Small intestine (tissue), 16 donors: ENCODE results near the gene TLCD4. TPM values are rescaled to one million over a fixed set of nuclear protein-coding genes. Genes with fewer than 3 reads are reported as not detected.

Experiments used
- DNase-seq, 2 donors: peaks; one replicate each; pipeline versions ENCODE4 v3.0.0 to v3.0.0-alpha.2; 2013
- FAIRE-seq: peaks from 2 replicates; lab custom pipeline; 2012; peaks lifted over from hg19 to GRCh38; lab: Jason Lieb, UNC
- H3K27ac ChIP-seq, 3 donors: one replicate each; pipeline ENCODE4 v1.5.1; 2013; ENCODE audit warnings: low read length in 2 of 3, mild to moderate bottlenecking in 2 of 3, control low read depth in 1 of 3, inconsistent platforms in 1 of 3, low read depth in 1 of 3, moderate library complexity in 1 of 3
- H3K27me3 ChIP-seq, 3 donors: one replicate each; pipeline ENCODE4 v1.6.1; 2013; ENCODE audit warnings: low read length in 3 of 3, inconsistent platforms in 1 of 3; ENCODE audit not compliant: control insufficient read depth in 3 of 3, insufficient read depth in 3 of 3
- H3K36me3 ChIP-seq, 3 donors: one replicate each; pipeline ENCODE4 v1.6.1; 2013; ENCODE audit warnings: low read length in 3 of 3, inconsistent platforms in 1 of 3, low read depth in 1 of 3, mild to moderate bottlenecking in 1 of 3, moderate library complexity in 1 of 3; ENCODE audit not compliant: control insufficient read depth in 3 of 3, insufficient read depth in 2 of 3
- H3K4me1 ChIP-seq, 3 donors: one replicate each; pipeline ENCODE4 v1.6.1; 2013; ENCODE audit warnings: low read length in 2 of 3, inconsistent platforms in 1 of 3, low read depth in 1 of 3, mild to moderate bottlenecking in 1 of 3, moderate library complexity in 1 of 3; ENCODE audit not compliant: control insufficient read depth in 3 of 3, insufficient read depth in 2 of 3
- H3K4me3 ChIP-seq, 3 donors: one replicate each; pipeline ENCODE4 v1.5.1; 2013; ENCODE audit warnings: low read length in 3 of 3, control low read depth in 1 of 3, inconsistent platforms in 1 of 3, low read depth in 1 of 3, mild to moderate bottlenecking in 1 of 3, moderate library complexity in 1 of 3
- H3K9me3 ChIP-seq, 2 donors: one replicate each; pipeline ENCODE4 v1.6.1; 2013; ENCODE audit warnings: low read depth in 1 of 2, low read length in 1 of 2; ENCODE audit not compliant: control insufficient read depth in 2 of 2, insufficient read depth in 1 of 2
- WGBS, 3 donors: extraction: QIAGEN DNeasy Blood & Tissue Kit; methylation state at CpG; one replicate each; pipeline ENCODE4 v1.1.7; 2013; 5-methylcytosine and 5-hydroxymethylcytosine counted together
- long read RNA-seq, 10 donors: transcript quantifications; one replicate each; lab custom pipeline, GENCODE V29; 2026
- polyA plus RNA-seq, 4 donors: library from polyadenylated mRNA; stranded (reverse) in 3 of 4; unstranded in 1 of 4; fragments of 200-250 nt in 3 of 4; fragments of 120-200 nt in 1 of 4; gene quantifications; one replicate each; pipeline versions ENCODE4 v1.2.1 to v1.2.3, GENCODE V29; 2013
- donor health status: healthy with polysubstance abuse.
- donor health status: control.
- donor health status: control.
- donor health status: Bipolar disorder and iron deficiency.
- donor health status: healthy.

Gene TLCD4, protein sequence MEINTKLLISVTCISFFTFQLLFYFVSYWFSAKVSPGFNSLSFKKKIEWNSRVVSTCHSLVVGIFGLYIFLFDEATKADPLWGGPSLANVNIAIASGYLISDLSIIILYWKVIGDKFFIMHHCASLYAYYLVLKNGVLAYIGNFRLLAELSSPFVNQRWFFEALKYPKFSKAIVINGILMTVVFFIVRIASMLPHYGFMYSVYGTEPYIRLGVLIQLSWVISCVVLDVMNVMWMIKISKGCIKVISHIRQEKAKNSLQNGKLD
- 10 to 100 TPM in 1 of 4 donors, 1 to 10 TPM in 3; 1.9 to 13.1 (median 3.9) TPM for polyA plus RNA-seq
- long read RNA-seq, donor 1: 0 reads
- long read RNA-seq, donor 2, full-length matches to known transcripts: 1 of 1 reads
- long read RNA-seq, donor 2, partial matches to known transcripts: 0 of 1 reads
- long read RNA-seq, donor 2, other reads (novel, unspliced or antisense): 0 of 1 reads
- long read RNA-seq, donor 3, full-length matches to known transcripts: 1 of 1 reads
- long read RNA-seq, donor 3, partial matches to known transcripts: 0 of 1 reads
- long read RNA-seq, donor 3, other reads (novel, unspliced or antisense): 0 of 1 reads
- long read RNA-seq, donor 4: 0 reads
- long read RNA-seq, donor 5: 0 reads
- long read RNA-seq, donor 6, full-length matches to known transcripts: 2 of 2 reads
- long read RNA-seq, donor 6, partial matches to known transcripts: 0 of 2 reads
- long read RNA-seq, donor 6, other reads (novel, unspliced or antisense): 0 of 2 reads
- long read RNA-seq, donor 7: 0 reads
- long read RNA-seq, donor 8, full-length matches to known transcripts: 1 of 1 reads
- long read RNA-seq, donor 8, partial matches to known transcripts: 0 of 1 reads
- long read RNA-seq, donor 8, other reads (novel, unspliced or antisense): 0 of 1 reads
- long read RNA-seq, donor 9, full-length matches to known transcripts: 1 of 1 reads
- long read RNA-seq, donor 9, partial matches to known transcripts: 0 of 1 reads
- long read RNA-seq, donor 9, other reads (novel, unspliced or antisense): 0 of 1 reads
- long read RNA-seq, donor 10, full-length matches to known transcripts: 7 of 7 reads
- long read RNA-seq, donor 10, partial matches to known transcripts: 0 of 7 reads
- long read RNA-seq, donor 10, other reads (novel, unspliced or antisense): 0 of 7 reads

DNA sequence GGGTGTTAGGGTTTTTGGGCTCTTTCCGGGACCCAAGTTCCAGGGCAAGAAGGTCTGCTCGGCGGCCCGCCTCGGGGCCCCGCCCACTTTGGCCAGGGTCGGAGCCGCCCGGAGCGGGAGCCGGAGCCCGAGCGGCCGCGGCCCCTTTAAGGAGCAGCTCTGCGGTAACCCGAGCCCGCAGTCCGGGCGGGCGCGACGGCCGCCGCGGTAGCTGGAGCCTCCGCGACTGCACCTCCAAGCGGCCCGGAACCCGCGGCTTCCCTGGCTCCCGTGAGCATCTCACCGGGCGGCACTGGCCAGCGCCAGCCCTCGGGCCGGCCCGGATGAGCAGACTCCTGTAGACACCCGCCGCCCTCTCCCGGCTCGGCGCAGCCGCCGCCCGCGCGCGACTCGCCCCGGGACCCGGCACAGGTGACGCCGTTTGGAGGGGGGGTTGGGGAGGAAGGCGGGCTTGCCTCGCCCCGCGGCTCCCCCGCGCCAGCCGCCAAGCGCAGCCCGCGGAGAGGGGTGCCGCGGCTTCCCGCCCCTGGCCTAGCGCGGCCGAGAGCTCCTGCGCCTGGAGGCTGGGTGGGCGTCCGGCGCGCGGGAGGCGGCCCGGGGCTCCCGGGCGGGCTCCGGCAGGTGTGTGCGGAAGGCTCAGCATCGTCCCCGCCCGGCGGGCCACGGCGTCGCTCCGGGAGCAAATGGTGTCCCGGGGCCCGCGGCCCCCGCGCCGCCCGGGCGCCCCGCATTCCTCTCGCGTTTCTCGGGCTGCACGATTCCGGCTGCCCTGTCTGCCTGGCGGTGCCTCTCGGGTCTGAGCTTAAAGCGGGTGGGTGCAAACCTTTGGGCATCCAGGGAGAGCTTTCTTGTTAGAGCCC lies at the start of gene TLCD4:
TSS of gene TLCD4 (plus strand) at position 149 of the 860 bp plus-strand sequence. CDS start 26,547 bp downstream, outside the sequence.
- H3K4me1 ChIP-seq: peaks cover 0 to 5% (median 3%) of the 10 kb centered on the region in 3 donors
- no peak for FAIRE-seq
- peak; percentile 63 to 85 for DNase-seq
- H3K4me3 ChIP-seq: peak within 1 kb of the TSS; percentile 61 to 78 (median 74)
- WGBS, 3 donors: 0 to 1% (median 1%) methylated on average over 70 to 108 of the region's 108 CpGs
- no peaks in the 10 kb centered on the region for H3K36me3 ChIP-seq
- no peaks in the 10 kb centered on the region for H3K9me3 ChIP-seq
- peak within 1 kb of the TSS; percentile 41 to 81 (median 70) for H3K27ac ChIP-seq
- H3K27me3 ChIP-seq: peaks cover 0 to 3% (median 0%) of the 10 kb centered on the region in 3 donors

GRCh38 chr1:95067568-95067967 lies 49.6 kb upstream of the TLCD4 start:
- peaks cover 2% of the 10 kb centered on the region in 3 donors for H3K36me3 ChIP-seq
- no peak overlapping the region for H3K27ac ChIP-seq
- FAIRE-seq: no peak
- H3K4me3 ChIP-seq: no peak overlapping the region
- H3K9me3 ChIP-seq: no peaks in the 10 kb centered on the region
- WGBS, 3 donors: 86 to 96% (median 92%) methylated on average over 5 of the region's 5 CpGs
- no peaks in the 10 kb centered on the region for H3K27me3 ChIP-seq
- H3K4me1 ChIP-seq: peaks cover 4 to 25% (median 8%) of the 10 kb centered on the region in 3 donors
- no peak for DNase-seq

GRCh38 chr1:95068956-95069709 lies 48.0 kb upstream of the TLCD4 start:
- peak; percentile 80 to 88 for DNase-seq
- Histone ChIP-seq H3K27me3 (no peaks in the 10 kb centered on the region), H3K4me3 (no peak overlapping the region), H3K9me3 (no peaks in the 10 kb centered on the region), H3K4me1 (peaks cover 4 to 25% (median 8%) of the 10 kb centered on the region in 3 donors), H3K36me3 (peaks cover 2% of the 10 kb centered on the region in 3 donors), H3K27ac (peak overlapping the region; percentile 51 to 89 (median 81))
- FAIRE-seq: no peak
- WGBS, 3 donors: 24 to 65% (median 51%) methylated on average over 6 of the region's 6 CpGs

DNA sequence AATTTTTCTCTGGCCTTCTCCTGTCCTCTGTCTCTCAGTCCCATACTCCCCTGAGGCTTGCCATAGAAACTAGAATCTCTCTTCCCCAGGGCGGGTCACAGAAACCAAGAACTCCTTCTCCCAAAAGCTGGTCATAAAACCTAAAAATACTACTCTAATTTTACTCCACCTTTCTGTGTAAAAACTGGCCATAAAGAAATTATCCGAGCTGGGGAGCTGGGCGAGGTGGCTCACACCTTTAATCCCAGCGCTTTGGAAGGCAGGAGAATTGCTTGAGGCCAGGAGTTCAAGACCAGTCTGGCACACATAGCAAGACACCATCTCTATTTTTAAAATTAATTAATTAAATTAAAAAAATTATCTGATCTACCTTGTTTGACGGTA lies 47.5 kb upstream of the TLCD4 start:
- Histone ChIP-seq H3K27me3 (no peaks in the 10 kb centered on the region), H3K36me3 (peaks cover 2% of the 10 kb centered on the region in 3 donors), H3K4me1 (peaks cover 4 to 25% (median 8%) of the 10 kb centered on the region in 3 donors), H3K9me3 (no peaks in the 10 kb centered on the region), H3K4me3 (no peak overlapping the region), H3K27ac (peak overlapping the region; percentile 51 to 89 (median 69))
- FAIRE-seq (no peak), DNase-seq (no peak)
- 38 to 76% (median 54%) methylated on average over 5 of the region's 5 CpGs for whole genome bisulfite sequencing, 3 donors

DNA sequence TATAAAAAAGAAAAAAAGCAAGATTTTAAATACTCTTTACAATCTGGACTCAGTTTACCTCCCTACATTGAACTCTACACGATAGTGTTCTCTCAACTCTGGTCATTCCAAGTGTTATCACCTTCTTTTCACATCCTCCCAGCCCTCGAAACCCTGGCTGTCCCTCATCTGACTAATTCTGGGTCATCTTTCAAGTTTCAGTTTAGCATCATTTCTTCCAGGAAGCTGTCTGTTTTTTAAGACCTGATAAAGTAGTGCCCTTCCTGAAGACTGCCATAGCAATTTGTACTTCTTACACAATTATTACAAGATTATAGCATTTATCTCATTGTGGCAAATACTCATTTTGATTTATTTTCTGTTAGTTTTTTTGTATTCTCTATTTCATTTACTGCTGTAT lies 45.6 kb upstream of the TLCD4 start:
- Histone ChIP-seq H3K9me3 (no peaks in the 10 kb centered on the region), H3K36me3 (peaks cover 0 to 2% (median 0%) of the 10 kb centered on the region in 3 donors), H3K27me3 (no peaks in the 10 kb centered on the region), H3K27ac (peak overlapping the region in 2 of 3 donors; percentile 65 to 89), H3K4me3 (peak overlapping the region in 2 of 3 donors; percentile 62 to 74), H3K4me1 (peaks cover 4 to 25% (median 8%) of the 10 kb centered on the region in 3 donors)
- FAIRE-seq (no peak), DNase-seq (peak; percentile 7 to 17)
- WGBS, 3 donors: 54 to 66% (median 65%) methylated on average over 2 of the region's 2 CpGs

DNA sequence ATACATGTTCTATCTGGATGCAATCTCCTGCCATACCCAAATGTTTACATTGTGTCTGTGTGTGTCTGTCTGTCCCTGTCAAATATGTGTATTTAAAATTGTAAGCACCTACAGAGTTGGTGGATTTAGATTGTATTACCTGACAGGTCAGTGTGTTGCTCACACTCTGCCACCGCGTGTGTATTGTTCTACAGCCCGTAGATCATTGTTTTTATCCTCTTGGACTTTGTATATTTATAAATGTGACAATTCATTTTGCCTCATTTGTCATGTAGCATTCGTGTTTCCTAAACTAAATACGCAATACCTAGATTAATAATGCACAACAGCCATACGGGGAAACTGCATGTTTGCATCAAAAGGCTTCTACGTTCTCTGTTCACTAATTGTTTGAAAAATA lies 45.0 kb upstream of the TLCD4 start:
- DNase-seq (no peak), FAIRE-seq (no peak)
- Histone ChIP-seq H3K27ac (peak overlapping the region; percentile 65 to 95 (median 89)), H3K27me3 (no peaks in the 10 kb centered on the region), H3K36me3 (peaks cover 0 to 2% (median 0%) of the 10 kb centered on the region in 3 donors), H3K9me3 (no peaks in the 10 kb centered on the region), H3K4me1 (peaks cover 4 to 25% (median 8%) of the 10 kb centered on the region in 3 donors), H3K4me3 (peak overlapping the region; percentile 62 to 74 (median 67))
- 3 to 12% (median 12%) methylated on average over 7 of the region's 7 CpGs for WGBS, 3 donors
